PC-3 (cell line): ENCODE measurements around the gene PTPN1.

ENCODE experiments used
- EZH2phosphoT487 ChIP-seq: fragments of 300-600 bp; sonication (generic); IDR thresholded peaks from 2 replicates; pipeline ENCODE4 v1.6.1; 2018; ENCODE audit warnings: mild to moderate bottlenecking, antibody characterized with exemption, low read length, borderline replicate concordance
- TF ChIP-seq, protein P1 (sequence below): fragments of 300-600 bp; sonication (generic); conservative IDR thresholded peaks from 2 replicates; pipeline ENCODE4 v1.5.1; 2017; ENCODE audit warnings: antibody characterized with exemption, low read depth, mild to moderate bottlenecking, low read length

DNA sequence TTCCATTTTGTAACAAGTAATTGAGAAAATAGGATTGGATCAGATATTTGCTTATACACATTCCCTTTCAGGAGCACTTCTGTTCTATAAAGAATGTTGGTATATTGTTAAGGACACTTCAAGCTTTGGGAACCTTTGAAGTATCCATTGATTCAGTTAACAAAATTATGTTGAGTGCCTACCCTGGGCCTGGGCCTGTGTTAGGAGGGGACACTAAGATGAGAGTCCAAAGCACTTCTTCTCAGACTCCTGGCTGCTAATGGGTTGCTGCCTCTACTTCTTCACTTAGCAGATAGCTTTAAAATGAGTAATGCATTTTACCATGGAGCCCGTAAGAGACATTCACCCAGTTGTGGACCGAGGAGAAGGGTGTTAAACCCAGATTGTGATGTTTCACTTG, 40.3 kb downstream of the PTPN1 start:
- TF ChIP-seq, protein P1, sequence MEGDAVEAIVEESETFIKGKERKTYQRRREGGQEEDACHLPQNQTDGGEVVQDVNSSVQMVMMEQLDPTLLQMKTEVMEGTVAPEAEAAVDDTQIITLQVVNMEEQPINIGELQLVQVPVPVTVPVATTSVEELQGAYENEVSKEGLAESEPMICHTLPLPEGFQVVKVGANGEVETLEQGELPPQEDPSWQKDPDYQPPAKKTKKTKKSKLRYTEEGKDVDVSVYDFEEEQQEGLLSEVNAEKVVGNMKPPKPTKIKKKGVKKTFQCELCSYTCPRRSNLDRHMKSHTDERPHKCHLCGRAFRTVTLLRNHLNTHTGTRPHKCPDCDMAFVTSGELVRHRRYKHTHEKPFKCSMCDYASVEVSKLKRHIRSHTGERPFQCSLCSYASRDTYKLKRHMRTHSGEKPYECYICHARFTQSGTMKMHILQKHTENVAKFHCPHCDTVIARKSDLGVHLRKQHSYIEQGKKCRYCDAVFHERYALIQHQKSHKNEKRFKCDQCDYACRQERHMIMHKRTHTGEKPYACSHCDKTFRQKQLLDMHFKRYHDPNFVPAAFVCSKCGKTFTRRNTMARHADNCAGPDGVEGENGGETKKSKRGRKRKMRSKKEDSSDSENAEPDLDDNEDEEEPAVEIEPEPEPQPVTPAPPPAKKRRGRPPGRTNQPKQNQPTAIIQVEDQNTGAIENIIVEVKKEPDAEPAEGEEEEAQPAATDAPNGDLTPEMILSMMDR = no peak
- TF ChIP-seq EZH2phosphoT487 = no peak
